ENCODE data around the gene TMEM163. TPM values are rescaled to one million over a fixed set of nuclear protein-coding genes. Genes with fewer than 3 reads are reported as not detected.
"Not testable (repeated sequence)": the region's sequence is repeated elsewhere in the genome, so short reads cannot be mapped to it uniquely, and the experiment has no call there.

TMEM163 gene
- polyA plus RNA-seq, 2 donors = 0.10 to 0.11 TPM

- no peak overlapping the region for H3K27ac ChIP-seq (ENCODE audit: low read depth in 2 of 2, low read length in 1 of 2)
- no peak overlapping the region for H3K4me3 ChIP-seq (ENCODE audit: low read depth in 1 of 2, low read length in 2 of 2)
- 71 to 74% methylated on average over 5 of the region's 5 CpGs for WGBS, 2 donors
- no peaks in the 10 kb centered on the region for H3K27me3 ChIP-seq (ENCODE audit: control insufficient read depth in 1 of 2, insufficient read depth in 2 of 2, low read length in 2 of 2)
- H3K4me1 ChIP-seq (ENCODE audit: control insufficient read depth in 2 of 2, insufficient read depth in 2 of 2, low read length in 1 of 2) = no peaks in the 10 kb centered on the region
- H3K36me3 ChIP-seq (ENCODE audit: control insufficient read depth in 2 of 2, insufficient read depth in 2 of 2, low read length in 1 of 2) = no peaks in the 10 kb centered on the region
- H3K9me3 ChIP-seq (ENCODE audit: control insufficient read depth in 2 of 2, insufficient read depth in 1 of 2, low read depth in 1 of 2, low read length in 1 of 2) = peaks cover 2% of the 10 kb centered on the region in 2 donors
These were observed 205.4 kb downstream of the TMEM163 start for GRCh38 chr2:134513465-134513804.

GRCh38 chr2:134512734-134513464, 205.9 kb downstream of the TMEM163 start:
- H3K9me3 ChIP-seq (ENCODE audit: control insufficient read depth in 2 of 2, insufficient read depth in 1 of 2, low read depth in 1 of 2, low read length in 1 of 2) = peaks cover 2% of the 10 kb centered on the region in 2 donors
- no peaks in the 10 kb centered on the region for H3K4me1 ChIP-seq (ENCODE audit: control insufficient read depth in 2 of 2, insufficient read depth in 2 of 2, low read length in 1 of 2)
- H3K27ac ChIP-seq (ENCODE audit: low read depth in 2 of 2, low read length in 1 of 2) = no peak overlapping the region
- H3K27me3 ChIP-seq (ENCODE audit: control insufficient read depth in 1 of 2, insufficient read depth in 2 of 2, low read length in 2 of 2) = no peaks in the 10 kb centered on the region
- no peaks in the 10 kb centered on the region for H3K36me3 ChIP-seq (ENCODE audit: control insufficient read depth in 2 of 2, insufficient read depth in 2 of 2, low read length in 1 of 2)
- WGBS, 2 donors = 67 to 78% methylated on average over 4 of the region's 4 CpGs
- no peak overlapping the region for H3K4me3 ChIP-seq (ENCODE audit: low read depth in 1 of 2, low read length in 2 of 2)

GRCh38 chr2:134508391-134508790, 210.4 kb downstream of the TMEM163 start:
- Histone ChIP-seq H3K4me1 (ENCODE audit: control insufficient read depth in 2 of 2, insufficient read depth in 2 of 2, low read length in 1 of 2) (no peaks in the 10 kb centered on the region), H3K27me3 (ENCODE audit: control insufficient read depth in 1 of 2, insufficient read depth in 2 of 2, low read length in 2 of 2) (peaks cover 0 to 2% of the 10 kb centered on the region in 2 donors), H3K9me3 (ENCODE audit: control insufficient read depth in 2 of 2, insufficient read depth in 1 of 2, low read depth in 1 of 2, low read length in 1 of 2) (peaks cover 0 to 2% of the 10 kb centered on the region in 2 donors), H3K36me3 (ENCODE audit: control insufficient read depth in 2 of 2, insufficient read depth in 2 of 2, low read length in 1 of 2) (no peaks in the 10 kb centered on the region), H3K4me3 (ENCODE audit: low read depth in 1 of 2, low read length in 2 of 2) (no peak overlapping the region), H3K27ac (ENCODE audit: low read depth in 2 of 2, low read length in 1 of 2) (no peak overlapping the region)
- 41 to 45% methylated on average over 4 of the region's 4 CpGs for WGBS, 2 donors

GRCh38 chr2:134507697-134508096, 211.1 kb downstream of the TMEM163 start:
- H3K9me3 ChIP-seq (ENCODE audit: control insufficient read depth in 2 of 2, insufficient read depth in 1 of 2, low read depth in 1 of 2, low read length in 1 of 2) = peaks cover 0 to 2% of the 10 kb centered on the region in 2 donors
- no peak overlapping the region for H3K4me3 ChIP-seq (ENCODE audit: low read depth in 1 of 2, low read length in 2 of 2)
- H3K27me3 ChIP-seq (ENCODE audit: control insufficient read depth in 1 of 2, insufficient read depth in 2 of 2, low read length in 2 of 2) = peaks cover 0 to 3% of the 10 kb centered on the region in 2 donors
- H3K36me3 ChIP-seq (ENCODE audit: control insufficient read depth in 2 of 2, insufficient read depth in 2 of 2, low read length in 1 of 2) = no peaks in the 10 kb centered on the region
- no peaks in the 10 kb centered on the region for H3K4me1 ChIP-seq (ENCODE audit: control insufficient read depth in 2 of 2, insufficient read depth in 2 of 2, low read length in 1 of 2)
- no peak overlapping the region for H3K27ac ChIP-seq (ENCODE audit: low read depth in 2 of 2, low read length in 1 of 2)
- 81 to 94% methylated on average over 1 of the region's 1 CpG for WGBS, 2 donors

GRCh38 chr2:134507159-134507558, 211.6 kb downstream of the TMEM163 start:
- H3K27me3 ChIP-seq (ENCODE audit: control insufficient read depth in 1 of 2, insufficient read depth in 2 of 2, low read length in 2 of 2); H3K9me3 ChIP-seq (ENCODE audit: control insufficient read depth in 2 of 2, insufficient read depth in 1 of 2, low read depth in 1 of 2, low read length in 1 of 2); H3K36me3 ChIP-seq (ENCODE audit: control insufficient read depth in 2 of 2, insufficient read depth in 2 of 2, low read length in 1 of 2); H3K27ac ChIP-seq (ENCODE audit: low read depth in 2 of 2, low read length in 1 of 2); H3K4me1 ChIP-seq (ENCODE audit: control insufficient read depth in 2 of 2, insufficient read depth in 2 of 2, low read length in 1 of 2); H3K4me3 ChIP-seq (ENCODE audit: low read depth in 1 of 2, low read length in 2 of 2): not testable (repeated sequence)
- 94 to 97% methylated on average over 8 of the region's 8 CpGs for WGBS, 2 donors

GRCh38 chr2:134505446-134505845, 213.4 kb downstream of the TMEM163 start:
- no peak overlapping the region for H3K27ac ChIP-seq (ENCODE audit: low read depth in 2 of 2, low read length in 1 of 2)
- H3K4me3 ChIP-seq (ENCODE audit: low read depth in 1 of 2, low read length in 2 of 2) = no peak overlapping the region
- 79 to 85% methylated on average over 9 of the region's 9 CpGs for WGBS, 2 donors
- no peaks in the 10 kb centered on the region for H3K9me3 ChIP-seq (ENCODE audit: control insufficient read depth in 2 of 2, insufficient read depth in 1 of 2, low read depth in 1 of 2, low read length in 1 of 2)
- no peaks in the 10 kb centered on the region for H3K36me3 ChIP-seq (ENCODE audit: control insufficient read depth in 2 of 2, insufficient read depth in 2 of 2, low read length in 1 of 2)
- H3K4me1 ChIP-seq (ENCODE audit: control insufficient read depth in 2 of 2, insufficient read depth in 2 of 2, low read length in 1 of 2) = no peaks in the 10 kb centered on the region
- peaks cover 0 to 3% of the 10 kb centered on the region in 2 donors for H3K27me3 ChIP-seq (ENCODE audit: control insufficient read depth in 1 of 2, insufficient read depth in 2 of 2, low read length in 2 of 2)

- 71 to 73% methylated on average over 5 of the region's 5 CpGs for WGBS, 2 donors
- H3K4me3 ChIP-seq (ENCODE audit: low read depth in 1 of 2, low read length in 2 of 2) = no peak overlapping the region
- H3K36me3 ChIP-seq (ENCODE audit: control insufficient read depth in 2 of 2, insufficient read depth in 2 of 2, low read length in 1 of 2) = no peaks in the 10 kb centered on the region
- H3K9me3 ChIP-seq (ENCODE audit: control insufficient read depth in 2 of 2, insufficient read depth in 1 of 2, low read depth in 1 of 2, low read length in 1 of 2) = no peaks in the 10 kb centered on the region
- peaks cover 0 to 3% of the 10 kb centered on the region in 2 donors for H3K27me3 ChIP-seq (ENCODE audit: control insufficient read depth in 1 of 2, insufficient read depth in 2 of 2, low read length in 2 of 2)
- no peak overlapping the region for H3K27ac ChIP-seq (ENCODE audit: low read depth in 2 of 2, low read length in 1 of 2)
- H3K4me1 ChIP-seq (ENCODE audit: control insufficient read depth in 2 of 2, insufficient read depth in 2 of 2, low read length in 1 of 2) = no peaks in the 10 kb centered on the region
These were observed 214.0 kb downstream of the TMEM163 start for GRCh38 chr2:134504586-134505336.

- peaks cover 0 to 3% of the 10 kb centered on the region in 2 donors for H3K27me3 ChIP-seq (ENCODE audit: control insufficient read depth in 1 of 2, insufficient read depth in 2 of 2, low read length in 2 of 2)
- no peaks in the 10 kb centered on the region for H3K4me1 ChIP-seq (ENCODE audit: control insufficient read depth in 2 of 2, insufficient read depth in 2 of 2, low read length in 1 of 2)
- no peak overlapping the region for H3K27ac ChIP-seq (ENCODE audit: low read depth in 2 of 2, low read length in 1 of 2)
- H3K9me3 ChIP-seq (ENCODE audit: control insufficient read depth in 2 of 2, insufficient read depth in 1 of 2, low read depth in 1 of 2, low read length in 1 of 2) = no peaks in the 10 kb centered on the region
- WGBS, 2 donors = 63 to 69% methylated on average over 2 of the region's 2 CpGs
- no peak overlapping the region for H3K4me3 ChIP-seq (ENCODE audit: low read depth in 1 of 2, low read length in 2 of 2)
- H3K36me3 ChIP-seq (ENCODE audit: control insufficient read depth in 2 of 2, insufficient read depth in 2 of 2, low read length in 1 of 2) = no peaks in the 10 kb centered on the region
These were observed 216.7 kb downstream of the TMEM163 start for GRCh38 chr2:134502104-134502503.

- Histone ChIP-seq H3K36me3 (ENCODE audit: control insufficient read depth in 2 of 2, insufficient read depth in 2 of 2, low read length in 1 of 2) (no peaks in the 10 kb centered on the region), H3K4me3 (ENCODE audit: low read depth in 1 of 2, low read length in 2 of 2) (no peak overlapping the region), H3K9me3 (ENCODE audit: control insufficient read depth in 2 of 2, insufficient read depth in 1 of 2, low read depth in 1 of 2, low read length in 1 of 2) (no peaks in the 10 kb centered on the region), H3K27me3 (ENCODE audit: control insufficient read depth in 1 of 2, insufficient read depth in 2 of 2, low read length in 2 of 2) (peaks cover 0 to 3% of the 10 kb centered on the region in 2 donors), H3K27ac (ENCODE audit: low read depth in 2 of 2, low read length in 1 of 2) (no peak overlapping the region), H3K4me1 (ENCODE audit: control insufficient read depth in 2 of 2, insufficient read depth in 2 of 2, low read length in 1 of 2) (no peaks in the 10 kb centered on the region)
- WGBS, 2 donors = 86 to 90% methylated on average over 6 of the region's 6 CpGs
These were observed 217.2 kb downstream of the TMEM163 start for GRCh38 chr2:134501476-134502091.

Data from esophagus (tissue), 2 donors.